A172 (cell line): ENCODE measurements around the gene THADA. TPM values are rescaled to one million over a fixed set of nuclear protein-coding genes. Genes with fewer than 3 reads are reported as not detected.
"Not testable (repeated sequence)": the region's sequence is repeated elsewhere in the genome, so short reads cannot be mapped to it uniquely, and the experiment has no call there.

Experiments
- DNase-seq: peaks from one replicate; pipeline ENCODE4 v3.0.0-alpha.2; 2015; ENCODE audit warnings: low spot score
- total RNA-seq: library from RNA; depleted of rRNA; stranded (reverse); fragments of >200 nt; shearing (Covaris generic); gene quantifications from 2 replicates; pipeline ENCODE4 v1.2.3, GENCODE V29; 2014

THADA gene
- total RNA-seq, 1 experiment from 2014 or later, result 19.7 TPM

DNA sequence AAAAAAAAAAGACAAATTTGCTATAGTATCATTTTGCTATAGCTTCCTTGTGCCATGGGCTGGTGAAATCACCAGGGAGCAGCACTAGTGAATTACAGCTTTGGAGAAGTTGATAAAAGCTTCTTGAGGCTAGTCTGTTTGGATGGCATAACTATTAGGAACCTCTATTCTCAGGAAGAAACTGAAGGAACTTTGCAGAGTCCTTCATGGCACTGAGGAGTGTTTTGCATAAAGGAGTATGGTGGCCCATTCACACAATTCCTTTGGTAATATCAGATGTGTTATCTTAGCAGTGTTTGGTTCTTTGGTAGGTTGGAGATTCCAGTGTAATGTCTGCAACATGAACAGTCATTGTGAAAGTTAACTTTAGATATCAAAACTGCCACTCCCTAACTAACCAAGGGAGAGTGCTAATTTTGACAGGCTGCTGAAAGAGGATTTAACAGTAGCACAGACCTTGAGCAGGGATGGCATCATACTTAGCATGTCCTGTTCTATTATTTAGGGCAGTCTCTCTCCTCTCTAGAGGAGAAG is 292.8 kb downstream of the THADA start:
- DNase-seq, result no peak

DNA sequence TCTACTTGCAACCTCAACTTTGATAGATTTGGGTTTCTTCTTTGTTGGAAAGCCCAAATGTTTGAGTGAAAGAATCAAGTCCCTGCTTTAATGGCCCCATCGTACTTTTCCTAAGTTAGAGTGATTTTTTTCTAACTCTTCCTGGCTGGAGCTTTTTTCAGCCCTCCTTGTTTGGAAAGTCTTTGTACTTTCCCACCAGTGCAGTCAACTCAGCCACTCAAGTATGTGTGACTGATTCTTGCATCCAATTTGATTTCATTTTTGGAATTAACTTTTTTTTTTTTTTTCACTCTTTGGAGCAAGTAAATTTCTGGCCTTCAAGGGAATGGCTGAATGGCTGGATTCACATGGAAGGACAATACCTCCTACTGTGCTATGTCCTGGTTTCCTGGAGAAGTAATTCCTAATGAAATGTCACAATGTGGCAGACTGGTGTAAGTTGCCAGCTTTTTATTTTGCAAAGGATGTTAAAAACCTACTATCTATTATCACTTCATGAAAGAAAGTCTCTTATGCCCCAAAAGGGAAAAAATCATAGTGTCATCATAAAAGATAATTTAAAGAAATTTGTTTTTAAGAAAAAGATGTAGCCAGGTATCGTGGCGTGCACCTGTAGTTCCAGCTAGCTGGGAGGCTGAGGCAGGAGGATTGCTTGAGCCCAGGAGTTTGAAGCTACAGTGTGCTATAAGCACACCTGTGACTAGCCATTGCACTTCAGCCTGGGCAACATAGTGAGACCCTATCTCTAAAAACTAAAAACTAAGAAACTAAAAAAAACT is 293.5 kb downstream of the THADA start:
- DNase-seq, result no peak

DNA sequence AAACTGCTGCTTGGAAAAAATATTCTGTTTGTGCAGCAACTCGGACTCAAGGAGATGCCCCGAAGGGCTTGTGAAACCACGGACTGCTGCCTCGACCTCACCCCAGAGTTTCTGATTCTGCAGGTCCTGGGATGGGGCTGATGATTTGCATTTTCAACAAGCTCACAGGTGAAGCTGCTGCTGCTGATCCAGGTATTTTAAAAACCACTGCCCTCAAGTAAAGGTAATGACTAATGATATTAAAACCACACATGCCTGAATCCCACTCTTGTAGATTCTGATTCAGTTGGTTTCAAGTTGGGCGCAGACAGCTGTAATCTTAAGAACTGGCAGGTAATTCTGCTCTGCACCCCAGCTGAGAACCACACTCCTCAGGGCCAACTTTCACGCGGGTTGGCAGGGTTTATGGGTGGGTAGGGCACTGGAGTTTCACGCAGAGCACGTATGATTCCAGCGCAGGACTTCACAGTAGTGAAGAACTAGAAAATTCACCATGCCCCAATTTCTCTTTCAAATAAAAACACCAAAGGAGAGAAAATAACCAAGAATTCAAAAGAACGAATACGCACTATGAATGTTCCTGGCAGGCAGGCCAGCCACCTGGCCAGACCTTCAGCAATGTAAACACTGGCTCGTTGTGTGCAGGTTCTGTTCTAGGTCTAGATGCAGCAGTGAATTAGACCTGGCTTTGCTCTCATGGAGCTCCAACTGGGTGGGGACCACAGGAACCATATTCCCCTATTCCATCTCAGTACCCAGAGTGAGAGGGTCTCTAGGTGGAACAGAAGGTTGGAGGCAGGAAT is 294.9 kb downstream of the THADA start:
- DNase-seq, result no peak

GRCh38 chr2:43300222-43300621 is 295.6 kb downstream of the THADA start:
- DNase-seq, result no peak

GRCh38 chr2:43298500-43298899 is 297.3 kb downstream of the THADA start:
- DNase-seq, result no peak

DNA sequence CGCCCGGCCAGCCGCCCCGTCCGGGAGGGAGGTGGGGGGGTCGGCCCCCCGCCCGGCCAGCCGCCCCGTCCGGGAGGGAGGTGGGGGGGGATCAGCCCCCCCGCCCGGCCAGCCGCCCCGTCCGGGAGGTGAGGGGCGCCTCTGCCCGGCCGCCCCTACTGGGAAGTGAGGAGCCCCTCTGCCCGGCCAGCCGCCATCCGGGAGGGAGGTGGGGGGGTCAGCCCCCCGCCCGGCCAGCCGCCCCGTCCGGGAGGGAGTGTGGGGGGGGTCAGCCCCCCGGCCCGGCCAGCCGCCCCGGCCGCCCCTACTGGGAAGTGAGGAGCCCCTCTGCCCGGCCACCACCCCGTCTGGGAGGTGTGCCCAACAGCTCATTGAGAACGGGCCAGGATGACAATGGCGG is 298.1 kb downstream of the THADA start:
- not testable (repeated sequence) for DNase-seq

DNA sequence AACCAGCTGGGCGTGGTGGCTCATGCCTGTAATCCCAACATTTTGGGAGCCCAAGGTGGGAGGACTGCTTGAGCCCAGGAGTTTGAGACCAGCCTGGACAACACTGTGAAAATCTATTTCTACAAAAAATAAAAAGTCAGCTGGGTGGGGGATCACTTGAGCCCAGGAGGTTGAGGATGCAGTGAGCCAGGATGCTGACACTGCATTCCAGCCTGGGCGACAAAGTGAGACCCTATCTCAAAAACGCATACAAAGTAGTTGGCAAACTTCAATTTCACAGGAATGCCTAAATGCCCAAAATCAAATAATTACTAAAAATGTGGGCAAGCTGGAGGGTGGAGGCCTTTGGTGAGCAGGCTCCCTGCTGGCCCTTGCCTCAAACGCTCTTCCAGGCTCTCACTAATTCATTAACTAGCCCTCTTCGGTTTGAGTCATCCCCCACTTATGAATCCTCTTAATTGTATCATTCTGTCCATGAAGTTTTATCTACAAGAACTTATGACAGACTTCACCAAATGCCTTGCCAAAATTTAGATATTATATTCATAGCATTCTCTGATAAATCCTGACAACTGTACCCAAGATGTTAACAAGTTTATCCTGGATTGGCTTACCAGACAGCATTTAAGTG is 300.8 kb downstream of the THADA start:
- DNase-seq, result no peak

GRCh38 chr2:43293744-43294695 is 301.8 kb downstream of the THADA start:
- DNase-seq, result peak; percentile 98

- DNase-seq, result no peak
These were observed 302.7 kb downstream of the THADA start for GRCh38 chr2:43292851-43293743.

GRCh38 chr2:43292297-43292696 is 303.5 kb downstream of the THADA start:
- no peak for DNase-seq

DNA sequence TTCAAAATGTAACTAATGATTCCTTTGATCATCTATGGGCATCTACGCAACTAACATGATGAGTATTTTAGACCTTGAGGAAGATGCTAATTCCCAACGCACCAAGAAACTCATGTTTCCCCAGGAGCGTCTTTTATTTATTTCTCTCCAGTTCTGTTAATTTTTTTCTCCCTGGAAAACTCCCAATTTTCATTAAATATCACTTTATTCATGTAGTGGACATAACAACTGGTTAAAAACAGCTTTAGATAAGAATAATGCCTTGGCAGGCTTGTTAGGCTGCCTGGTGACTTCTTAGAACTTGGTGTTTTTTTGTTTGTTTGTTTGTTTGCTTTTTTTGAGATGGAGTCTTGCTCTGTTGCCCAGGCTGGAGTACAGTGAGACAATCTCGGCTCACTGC is 306.5 kb downstream of the THADA start:
- no peak for DNase-seq

DNA sequence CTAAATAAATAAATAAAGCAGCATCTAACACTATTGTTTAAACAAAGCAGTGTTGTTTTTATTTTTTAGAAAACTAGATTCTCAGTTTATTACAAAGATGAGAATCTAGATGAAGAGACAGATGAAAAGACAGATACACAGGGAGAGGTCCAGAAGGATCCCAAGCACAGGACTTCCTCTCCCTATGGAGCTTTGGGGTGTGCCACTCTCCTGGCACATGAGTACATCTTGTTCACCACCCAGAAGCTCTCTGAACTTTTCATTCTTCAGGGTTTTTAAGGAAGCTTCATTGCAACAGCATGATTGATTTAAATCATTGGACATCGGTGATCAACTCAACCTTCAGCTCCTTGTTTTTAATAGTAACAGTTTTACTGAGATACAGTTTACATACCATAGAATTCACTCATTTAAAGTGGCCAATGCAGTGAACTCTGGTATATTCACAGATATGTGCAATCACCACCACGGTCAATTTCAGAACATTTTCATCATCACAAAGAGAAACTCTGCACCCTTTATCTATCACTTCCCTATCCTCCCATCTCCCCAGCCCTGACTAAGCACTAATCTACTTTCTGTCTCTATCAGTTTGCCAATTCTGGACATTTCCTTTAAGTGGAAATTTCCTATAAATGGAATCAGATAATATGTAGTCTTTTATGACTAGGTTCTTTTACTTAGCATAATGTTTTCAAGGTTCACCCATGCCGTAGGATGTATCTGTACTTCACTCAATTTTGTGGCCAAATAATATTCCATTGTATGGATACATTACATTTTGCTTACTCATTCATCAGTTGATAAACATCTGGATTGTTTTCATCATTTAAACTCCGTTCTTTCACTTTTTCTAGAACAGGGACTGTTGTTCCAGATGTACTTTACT is 307.2 kb downstream of the THADA start:
- no peak for DNase-seq

GRCh38 chr2:43285987-43286386 is 309.9 kb downstream of the THADA start:
- DNase-seq, result no peak

- DNase-seq, result no peak
These were observed 310.9 kb downstream of the THADA start for GRCh38 chr2:43284967-43285366.

GRCh38 chr2:43284347-43284746 is 311.5 kb downstream of the THADA start:
- DNase-seq, result not testable (repeated sequence)

DNA sequence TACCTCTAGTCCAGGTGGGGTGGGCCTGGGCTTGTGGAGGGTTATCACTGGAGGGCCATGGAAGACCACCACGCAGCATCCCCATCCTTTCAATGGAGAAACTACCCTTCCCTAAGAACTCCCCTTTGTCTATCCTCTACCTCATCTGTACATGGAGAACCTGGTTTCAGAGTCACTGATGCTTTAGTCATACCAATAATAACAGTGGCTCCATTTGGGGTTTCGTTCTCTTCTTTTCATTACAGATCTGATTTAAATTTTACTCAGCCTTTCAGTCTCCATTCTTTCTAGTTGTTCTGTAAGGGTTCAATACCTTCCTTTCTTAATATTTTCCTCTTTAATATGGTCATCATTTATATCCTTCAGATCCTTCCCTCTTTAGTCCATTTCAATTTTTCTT is 314.8 kb downstream of the THADA start:
- DNase-seq, result no peak

- DNase-seq, result no peak
These were observed 316.5 kb downstream of the THADA start for GRCh38 chr2:43279317-43279840.

DNA sequence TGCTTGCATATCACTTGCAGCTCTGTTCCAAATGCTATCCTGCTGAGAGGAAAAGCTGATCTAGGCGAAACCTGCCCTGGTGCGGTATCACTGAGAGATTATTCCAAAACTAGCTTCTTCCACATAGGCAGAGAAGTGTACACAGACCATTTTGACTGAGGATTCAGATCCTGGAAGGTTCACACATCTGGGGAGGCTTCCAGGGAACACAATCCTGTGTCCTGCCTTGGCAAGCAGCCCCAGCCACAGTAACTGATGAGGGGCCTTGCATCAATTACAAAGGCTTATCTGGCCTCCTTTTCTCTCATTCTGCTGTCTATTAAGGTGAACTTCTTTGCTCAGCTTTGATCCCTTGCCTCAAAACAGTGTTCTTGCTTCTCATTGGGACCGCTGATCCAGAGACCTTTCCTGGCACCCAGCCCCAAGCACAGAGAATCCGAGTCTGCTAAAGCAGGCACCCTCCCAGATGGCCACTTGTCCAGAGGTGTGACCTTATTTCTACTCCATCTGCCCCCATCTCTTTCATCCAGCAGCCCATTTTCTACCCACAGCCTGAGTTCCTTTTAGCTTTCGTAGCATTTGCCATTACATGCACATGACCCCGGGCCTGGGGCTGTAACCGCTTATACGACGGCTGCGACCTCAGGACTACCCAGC is 317.1 kb downstream of the THADA start:
- no peak for DNase-seq
